GM12864 (cell line): ENCODE measurements around the gene SLC49A3.

Experiments
- DNase-seq: peaks from one replicate; pipeline ENCODE4 v3.0.0-alpha.2; 2011; ENCODE audit warnings: low read depth
- H3K4me3 ChIP-seq: 2 replicates; pipeline ENCODE4 v1.5.1; 2011; ENCODE audit warnings: mild to moderate bottlenecking, low read depth, low read length, control low read depth
- TF ChIP-seq, protein P1 (sequence below): IDR thresholded peaks from 2 replicates; pipeline ENCODE4 v1.5.1; 2011; ENCODE audit warnings: low read depth, mild to moderate bottlenecking, moderate library complexity, low read length, control low read depth, inconsistent platforms; ENCODE audit errors: missing control alignments

The SLC49A3 gene

DNA sequence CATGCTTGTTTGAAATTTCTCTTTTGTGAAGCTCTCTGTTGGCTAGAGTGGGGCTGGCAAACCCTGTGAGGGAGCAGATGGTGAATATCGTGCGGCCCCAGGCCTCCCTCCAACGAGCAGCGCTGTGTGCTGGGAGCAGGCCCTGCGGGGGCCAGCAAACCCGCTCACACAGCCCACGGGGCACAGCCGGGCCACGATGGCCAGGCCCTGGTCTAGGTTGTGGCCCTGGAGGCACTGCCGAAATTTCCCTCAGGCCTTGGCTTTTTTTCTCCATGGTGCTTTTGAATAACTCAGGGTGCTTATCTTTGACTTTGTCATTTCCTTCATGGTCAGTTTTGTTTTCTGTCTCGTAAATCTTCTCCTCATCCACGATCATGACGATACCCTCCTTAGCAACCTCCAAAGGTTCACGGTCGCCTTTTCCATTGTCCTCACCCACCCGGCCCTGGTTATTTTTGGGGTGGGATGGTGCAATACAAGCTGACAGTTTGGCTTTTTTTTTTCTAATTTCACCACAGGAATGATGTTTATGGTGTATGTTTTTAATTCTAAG is 37.4 kb upstream of the SLC49A3 start:
- DNase-seq: no peak
- no peak overlapping the region for H3K4me3 ChIP-seq
- TF ChIP-seq, protein P1, sequence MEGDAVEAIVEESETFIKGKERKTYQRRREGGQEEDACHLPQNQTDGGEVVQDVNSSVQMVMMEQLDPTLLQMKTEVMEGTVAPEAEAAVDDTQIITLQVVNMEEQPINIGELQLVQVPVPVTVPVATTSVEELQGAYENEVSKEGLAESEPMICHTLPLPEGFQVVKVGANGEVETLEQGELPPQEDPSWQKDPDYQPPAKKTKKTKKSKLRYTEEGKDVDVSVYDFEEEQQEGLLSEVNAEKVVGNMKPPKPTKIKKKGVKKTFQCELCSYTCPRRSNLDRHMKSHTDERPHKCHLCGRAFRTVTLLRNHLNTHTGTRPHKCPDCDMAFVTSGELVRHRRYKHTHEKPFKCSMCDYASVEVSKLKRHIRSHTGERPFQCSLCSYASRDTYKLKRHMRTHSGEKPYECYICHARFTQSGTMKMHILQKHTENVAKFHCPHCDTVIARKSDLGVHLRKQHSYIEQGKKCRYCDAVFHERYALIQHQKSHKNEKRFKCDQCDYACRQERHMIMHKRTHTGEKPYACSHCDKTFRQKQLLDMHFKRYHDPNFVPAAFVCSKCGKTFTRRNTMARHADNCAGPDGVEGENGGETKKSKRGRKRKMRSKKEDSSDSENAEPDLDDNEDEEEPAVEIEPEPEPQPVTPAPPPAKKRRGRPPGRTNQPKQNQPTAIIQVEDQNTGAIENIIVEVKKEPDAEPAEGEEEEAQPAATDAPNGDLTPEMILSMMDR: no peak

DNA sequence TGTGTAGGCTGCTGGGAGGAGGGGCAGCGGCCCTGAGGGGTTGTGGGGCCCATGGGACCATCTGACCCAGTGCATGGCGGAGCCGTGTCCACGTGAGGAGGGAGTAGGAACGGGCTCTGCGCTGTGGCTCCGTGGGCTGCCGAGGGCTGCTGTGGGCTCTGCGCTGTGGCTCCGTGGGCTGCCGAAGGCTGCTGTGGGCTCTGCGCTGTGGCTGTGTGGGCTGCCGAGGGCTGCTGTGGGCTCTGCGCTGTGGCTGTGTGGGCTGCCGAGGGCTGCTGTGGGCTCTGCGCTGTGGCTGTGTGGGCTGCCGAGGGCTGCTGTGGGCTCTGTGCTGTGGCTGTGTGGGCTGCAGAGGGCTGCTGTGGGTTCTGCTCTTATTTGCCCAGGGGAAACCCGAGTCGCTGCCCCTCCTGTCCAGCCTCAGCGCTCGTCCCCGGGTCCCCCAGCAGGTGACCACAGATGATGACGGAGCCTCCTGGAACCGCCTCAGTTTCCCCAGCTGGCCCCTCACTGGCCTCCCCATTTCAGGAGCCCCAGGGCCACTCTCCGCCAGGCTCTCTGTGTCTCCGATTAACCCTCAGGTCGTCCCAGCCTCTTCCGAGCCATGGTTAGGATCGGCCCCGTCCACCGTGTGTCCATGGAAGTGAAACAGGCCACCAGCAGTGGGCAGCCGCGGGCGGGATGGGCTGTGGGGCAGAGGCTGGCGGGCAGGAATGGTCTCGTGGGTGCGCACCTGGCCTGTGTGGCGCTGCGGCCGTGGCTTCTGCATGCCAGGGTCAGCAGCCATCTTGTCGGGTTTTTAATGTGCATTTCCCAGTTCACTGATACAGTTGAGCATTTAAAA is 36.7 kb upstream of the SLC49A3 start:
- TF ChIP-seq, protein P1: no peak
- no peak for DNase-seq
- no peak overlapping the region for H3K4me3 ChIP-seq

- TF ChIP-seq, protein P1: no peak
- H3K4me3 ChIP-seq: no peak overlapping the region
- no peak for DNase-seq
These were observed 35.0 kb upstream of the SLC49A3 start for GRCh38 chr4:723751-724530.

DNA sequence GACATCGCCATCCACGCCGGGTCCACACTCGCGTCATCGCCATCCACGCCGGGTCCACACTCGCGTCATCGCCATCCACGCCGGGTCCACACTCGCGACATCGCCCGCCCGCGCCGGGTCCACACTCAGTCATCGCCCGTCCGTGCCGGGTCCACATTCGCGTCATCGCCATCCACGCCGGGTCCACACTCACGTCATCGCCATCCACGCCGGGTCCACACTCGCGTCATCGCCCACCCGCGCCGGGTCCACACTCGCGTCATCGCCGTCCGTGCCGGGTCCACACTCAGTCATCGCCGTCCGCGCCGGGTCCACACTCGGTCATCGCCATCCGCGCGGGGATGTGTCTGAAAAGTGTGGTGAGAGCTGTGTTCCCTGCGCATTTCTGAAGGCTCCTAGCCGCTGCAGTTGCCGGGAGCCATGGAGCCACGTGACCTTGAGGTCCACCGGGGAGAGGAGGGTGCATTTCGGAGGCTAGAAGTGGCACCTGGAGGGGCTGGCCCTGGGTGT is 34.0 kb upstream of the SLC49A3 start:
- H3K4me3 ChIP-seq: no peak overlapping the region
- TF ChIP-seq, protein P1: no peak
- DNase-seq: no peak

DNA sequence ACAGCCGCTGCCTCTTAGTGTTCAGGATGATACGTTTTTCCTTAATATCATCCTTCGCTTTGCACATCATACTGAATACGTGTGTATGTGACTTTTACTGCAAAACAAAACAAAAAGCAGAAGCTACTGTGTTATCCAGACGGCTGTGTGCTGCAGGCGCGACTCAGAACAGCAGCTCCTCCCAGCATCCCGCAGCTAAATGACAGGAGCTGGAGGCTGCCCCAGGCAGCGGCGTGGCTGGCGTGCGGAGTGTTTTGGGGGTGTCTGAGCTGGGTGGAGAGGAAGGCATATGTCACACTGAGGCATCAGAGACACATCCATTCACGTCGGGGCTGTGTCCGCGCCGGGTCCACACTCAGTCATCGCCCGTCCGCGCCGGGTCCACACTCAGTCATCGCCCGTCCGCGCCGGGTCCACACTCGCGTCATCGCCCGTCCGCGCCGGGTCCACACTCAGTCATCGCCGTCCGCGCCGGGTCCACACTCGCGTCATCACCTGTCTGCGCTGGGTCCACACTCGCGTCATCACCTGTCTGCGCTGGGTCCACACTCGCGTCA is 33.3 kb upstream of the SLC49A3 start:
- TF ChIP-seq, protein P1: no peak
- H3K4me3 ChIP-seq: no peak overlapping the region
- DNase-seq: no peak

DNA sequence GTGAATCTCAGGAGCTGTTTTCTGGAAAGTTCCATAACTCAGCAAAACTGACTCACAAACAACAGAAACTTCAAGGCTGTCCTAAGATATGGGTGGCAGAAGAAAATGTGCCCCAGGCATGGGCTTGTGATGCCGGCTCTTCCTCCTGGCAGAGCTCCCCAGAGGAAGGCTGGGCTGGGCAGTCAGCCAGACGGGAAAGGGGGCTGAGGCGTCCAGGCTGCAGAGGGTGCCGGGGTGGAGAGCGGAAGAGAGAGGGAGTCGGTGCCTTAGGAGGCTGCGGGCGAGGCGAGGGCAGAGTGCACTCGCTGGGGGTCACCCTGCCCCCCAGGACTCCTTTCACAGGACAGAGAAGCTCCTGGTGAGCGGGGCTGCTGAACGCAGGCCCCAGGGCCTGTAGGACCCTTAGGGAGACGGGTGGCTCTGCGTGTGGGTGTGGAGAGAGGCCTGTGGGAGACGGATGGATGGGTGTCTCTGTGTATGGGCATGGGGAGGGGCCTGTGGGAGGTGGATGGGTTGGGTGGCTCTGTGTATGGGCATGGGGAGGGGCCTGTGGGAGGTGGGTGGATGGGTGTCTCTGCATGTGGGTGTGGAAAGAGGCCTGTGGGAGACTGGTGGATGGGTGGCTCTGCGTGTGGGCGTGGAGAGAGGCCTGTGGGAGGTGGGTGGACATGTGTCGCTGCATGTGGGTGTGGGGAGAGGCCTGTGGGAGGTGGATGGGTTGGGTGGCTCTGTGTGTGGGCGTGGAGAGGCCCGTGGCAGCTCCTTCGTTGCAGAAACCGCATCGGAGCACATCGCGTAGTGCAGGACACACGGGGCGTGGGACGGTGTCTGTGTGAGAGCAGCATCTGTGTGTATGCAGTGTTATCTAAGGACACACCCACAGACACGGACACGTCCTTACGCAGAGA is 32.6 kb upstream of the SLC49A3 start:
- TF ChIP-seq, protein P1: no peak
- H3K4me3 ChIP-seq: no peak overlapping the region
- DNase-seq: no peak
